Measurements from ENCODE around the gene HMGB4.

The HMGB4 gene

DNA sequence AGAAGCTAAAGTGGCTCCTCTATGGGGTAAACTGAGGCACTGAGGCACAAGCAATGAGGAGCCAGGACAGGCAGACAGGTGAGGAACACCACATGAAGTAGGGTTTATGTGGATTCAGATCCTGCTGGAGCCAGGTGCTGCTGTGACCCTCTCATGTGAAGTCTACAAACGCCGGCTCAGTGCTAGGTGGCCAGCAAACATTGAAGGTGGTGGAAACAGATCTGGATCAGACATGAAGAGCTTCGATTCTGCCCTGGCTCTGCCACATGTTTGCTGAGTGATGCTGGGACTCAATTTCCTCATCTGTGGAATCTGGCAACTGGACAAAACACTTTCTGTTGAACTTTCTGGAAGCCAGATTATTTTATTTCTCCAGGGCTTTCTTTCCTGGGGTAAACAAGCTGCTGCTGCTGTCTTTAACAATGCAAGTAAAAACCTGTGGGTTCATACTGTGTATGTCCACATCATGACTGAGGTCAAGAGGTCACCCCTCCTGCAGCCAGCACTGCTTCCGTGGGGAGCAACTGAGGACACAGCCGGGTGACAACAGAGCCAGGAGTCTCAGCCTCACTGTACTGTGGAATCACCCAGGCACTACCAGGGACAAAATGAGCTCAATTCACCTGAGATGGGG lies 33.3 kb downstream of the HMGB4 start:
- DNase-seq (ENCODE audit: low spot score): no peak
- no peak for FAIRE-seq

DNA sequence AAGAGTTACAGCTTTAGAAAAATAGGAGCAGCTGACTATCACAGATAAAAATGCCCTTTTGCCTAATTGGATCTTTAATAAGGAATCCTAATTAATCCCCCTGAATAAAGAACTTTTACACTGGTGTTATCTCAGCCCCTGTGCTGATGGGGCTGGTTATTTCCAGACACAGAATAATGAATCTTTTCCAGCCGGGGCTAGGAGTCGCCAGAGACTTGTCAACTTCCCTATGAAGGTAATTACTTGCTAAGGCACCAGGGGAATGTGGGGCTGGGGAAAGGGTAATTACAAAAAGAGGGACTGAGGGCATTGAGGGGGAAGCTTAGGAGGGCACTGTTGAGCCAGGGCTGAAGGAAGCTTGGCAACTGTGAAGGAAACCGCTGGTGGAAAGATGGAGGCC lies 34.5 kb downstream of the HMGB4 start:
- FAIRE-seq (no peak), DNase-seq (ENCODE audit: low spot score) (no peak)

DNA sequence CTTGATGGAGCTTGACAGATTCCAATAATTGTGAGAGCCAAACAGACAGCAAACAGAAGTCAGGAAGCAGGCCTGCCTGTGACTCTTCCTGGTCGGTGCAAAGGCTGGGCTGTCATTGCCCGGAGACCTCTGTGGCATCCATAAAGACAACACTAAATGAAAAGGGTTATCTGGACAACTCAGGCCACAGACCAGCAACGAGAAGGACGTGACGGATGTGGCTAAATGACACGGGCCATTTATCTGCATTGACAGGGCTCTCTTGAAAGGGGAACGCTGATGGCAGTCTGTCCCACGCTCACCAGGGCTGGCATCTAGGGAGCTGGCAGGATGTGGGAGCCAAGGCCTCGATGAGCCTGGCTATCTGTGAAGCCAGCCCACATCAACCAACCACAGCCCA lies 35.0 kb downstream of the HMGB4 start:
- FAIRE-seq (no peak), DNase-seq (ENCODE audit: low spot score) (no peak)

GRCh38 chr1:33899746-33900145 lies 35.9 kb downstream of the HMGB4 start:
- FAIRE-seq: no peak
- no peak for DNase-seq (ENCODE audit: low spot score)

- no peak for DNase-seq (ENCODE audit: low spot score)
- FAIRE-seq: no peak
Measured at GRCh38 chr1:33902486-33903209, 38.8 kb downstream of the HMGB4 start.

DNA sequence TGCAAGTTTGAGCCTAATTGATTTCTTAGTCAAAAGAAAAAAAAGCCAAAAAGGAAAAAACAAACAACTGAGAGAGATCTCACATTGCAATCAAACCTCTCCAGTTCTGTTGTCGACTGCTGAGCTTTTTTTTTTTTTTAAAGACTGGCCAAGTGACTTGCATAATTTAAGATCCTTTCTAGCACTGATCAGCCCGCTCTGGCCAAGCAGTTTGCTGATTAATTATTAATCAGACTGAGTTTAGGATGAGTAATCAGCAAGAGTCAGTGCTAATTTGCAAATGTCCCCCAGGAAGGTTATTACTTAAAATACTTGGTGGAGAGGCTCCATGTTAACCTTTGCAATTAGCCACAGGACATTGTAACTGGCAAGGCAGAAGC lies 39.3 kb downstream of the HMGB4 start:
- FAIRE-seq: no peak
- no peak for DNase-seq (ENCODE audit: low spot score)

- DNase-seq (ENCODE audit: low spot score) (no peak), FAIRE-seq (no peak)
Measured at GRCh38 chr1:33905241-33905640, 41.4 kb downstream of the HMGB4 start.

GRCh38 chr1:33906156-33906555 lies 42.3 kb downstream of the HMGB4 start:
- no peak for FAIRE-seq
- no peak for DNase-seq (ENCODE audit: low spot score)

DNA sequence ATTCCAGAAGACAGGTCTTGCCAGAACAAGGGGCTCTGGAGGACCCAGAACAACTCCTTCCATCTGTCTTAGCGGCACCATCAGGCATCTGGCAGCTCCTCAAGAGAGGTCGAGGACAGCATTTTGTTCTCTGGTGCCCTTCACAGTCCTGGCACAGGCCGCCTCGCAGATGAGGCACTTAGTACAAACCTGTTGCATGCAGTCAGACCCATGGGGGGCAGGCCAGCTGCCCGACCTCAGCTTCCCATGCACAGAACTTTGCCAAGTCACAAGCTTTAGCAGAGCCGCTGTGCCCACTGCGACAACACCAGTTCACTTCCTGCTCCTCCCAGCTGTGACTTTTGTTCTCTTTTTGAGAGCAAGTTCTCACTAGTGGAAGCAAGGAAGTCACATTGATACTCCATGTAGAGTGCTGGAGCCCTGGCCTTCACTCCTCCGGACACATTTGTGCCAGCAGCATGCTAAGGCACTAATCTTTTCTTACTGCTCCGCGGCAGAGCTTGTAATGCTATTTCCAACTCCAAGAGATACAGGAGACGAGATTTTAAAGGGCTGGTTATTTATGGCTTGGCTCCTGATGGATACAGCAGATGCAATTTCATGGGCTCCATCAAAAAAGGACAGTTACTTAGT lies 44.6 kb downstream of the HMGB4 start:
- FAIRE-seq: no peak

More for the DNA sequence above, 44.6 kb downstream of the HMGB4 start:
- DNase-seq (ENCODE audit: low spot score): no peak

Data from RCC 7860 (cell line).